A673 (cell line): Measurements from ENCODE around the gene RPS6KA1.

ENCODE experiments used
- CTCF ChIP-seq: fragments of 300-800, 200-600 bp; sonication (generic); conservative IDR thresholded peaks from 2 replicates; pipeline ENCODE4 v1.5.1; 2017; ENCODE audit warnings: low read depth, mild to moderate bottlenecking, antibody characterized with exemption, low read length, moderate library complexity, mixed read lengths
- EZH2 ChIP-seq: fragments of 200-600 bp; sonication (generic); IDR thresholded peaks from 2 replicates; pipeline ENCODE4 v1.6.1; 2017; ENCODE audit warnings: borderline replicate concordance, low read depth, mild to moderate bottlenecking, mixed read lengths, antibody characterized with exemption, low read length; ENCODE audit not compliant: poor library complexity, severe bottlenecking

- TF ChIP-seq CTCF = peak; percentile 32; the same call in 1 of the 2 replicates
- TF ChIP-seq EZH2 = no peak
Measured at GRCh38 chr1:26583646-26584485, 54.3 kb downstream of the RPS6KA1 start.
